HG03432 (cell line): ENCODE data around the gene KIF22.
"Not testable (repeated sequence)": the region's sequence is repeated elsewhere in the genome, so short reads cannot be mapped to it uniquely, and the experiment has no call there.

Experiments
- ATAC-seq: cut with Tn5 transposase; IDR thresholded peaks from one replicate; pipeline ENCODE4 v1.9.1; 2021; ENCODE audit warnings: mild to moderate bottlenecking, moderate library complexity; ENCODE audit not compliant: unreplicated experiment

Gene KIF22

GRCh38 chr16:29790183-29790948 is at the start of gene KIF22:
TSS of gene KIF22 (plus strand) at chr16:29790751. CDS start at chr16:29790760, 9 bp downstream.
- ATAC-seq: peak; percentile 92

- no peak for ATAC-seq
Measured at GRCh38 chr16:29742683-29743275, 47.8 kb upstream of the KIF22 start.

GRCh38 chr16:29743475-29743826 is 47.1 kb upstream of the KIF22 start:
- no peak for ATAC-seq

DNA sequence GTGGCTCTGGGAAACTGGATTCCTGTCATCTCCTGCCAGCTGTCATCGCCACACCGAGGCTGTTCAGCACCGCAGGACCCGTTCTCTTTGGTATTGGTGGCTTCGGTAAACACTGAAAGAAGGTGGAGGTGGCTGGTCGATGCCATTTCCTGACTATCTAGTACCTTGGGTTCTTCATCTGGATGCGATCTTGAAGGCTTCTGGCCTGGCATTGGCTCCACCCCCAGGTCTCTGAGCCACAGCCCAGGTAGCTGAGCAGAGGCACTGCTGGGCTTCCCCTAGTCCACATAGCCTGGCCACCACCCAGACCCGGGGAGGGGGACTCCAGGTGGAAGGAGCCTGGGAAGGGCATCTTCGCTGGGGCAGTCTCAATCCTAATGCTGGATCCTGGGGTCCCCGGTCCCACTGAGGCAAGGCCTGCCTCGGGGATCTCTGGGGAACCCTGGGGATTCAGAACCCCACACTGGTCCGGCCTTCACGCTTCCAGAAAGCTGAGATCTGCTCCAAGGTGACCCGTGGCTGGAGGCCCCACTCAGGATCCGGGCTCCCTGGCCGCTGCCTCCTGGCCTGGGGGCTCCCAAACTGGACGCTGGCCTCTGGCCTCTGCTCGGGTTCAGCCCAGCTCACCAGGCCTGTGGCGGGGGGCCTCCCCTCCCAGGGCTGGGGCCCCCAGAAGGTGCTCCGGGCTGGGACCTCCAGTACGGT is 46.6 kb upstream of the KIF22 start:
- ATAC-seq: no peak

- ATAC-seq: no peak
Measured at GRCh38 chr16:29744541-29745101, 45.9 kb upstream of the KIF22 start.

DNA sequence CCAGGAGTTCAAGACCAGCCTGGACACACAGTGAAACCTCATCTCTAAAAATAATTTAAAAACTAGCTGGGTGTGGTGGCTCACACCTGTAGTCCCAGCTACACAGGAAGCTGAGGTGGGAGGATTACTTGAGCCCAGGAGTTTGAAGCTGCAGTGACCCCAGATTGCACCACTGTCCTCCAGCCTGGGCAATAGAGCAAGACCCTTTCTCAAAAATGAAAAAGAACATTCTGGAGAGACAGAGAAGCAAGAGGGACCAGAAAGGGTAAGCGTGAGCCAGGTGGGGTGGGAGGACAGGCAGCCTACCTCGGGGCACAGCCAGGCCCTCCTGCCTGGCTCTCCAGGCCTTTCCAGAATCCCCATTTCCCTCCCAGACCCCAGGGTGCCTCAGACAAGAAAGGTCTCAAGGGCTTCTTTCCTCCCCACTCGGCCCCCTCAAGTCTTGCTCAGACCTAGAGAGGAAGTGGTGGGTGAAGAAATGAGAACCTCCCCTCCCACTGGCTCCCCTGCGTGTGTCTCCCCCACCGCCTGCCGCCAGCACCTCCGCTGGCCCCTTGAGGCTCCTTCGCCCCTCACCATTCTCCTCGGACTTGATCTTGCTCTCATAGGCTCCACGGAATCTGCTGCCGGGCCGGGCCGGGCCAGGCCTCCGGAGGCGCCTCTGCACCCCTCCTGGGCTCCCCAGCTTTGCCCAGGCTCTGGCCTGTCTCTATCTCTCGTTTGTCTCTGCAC is 45.3 kb upstream of the KIF22 start:
- peak; percentile 36 for ATAC-seq

DNA sequence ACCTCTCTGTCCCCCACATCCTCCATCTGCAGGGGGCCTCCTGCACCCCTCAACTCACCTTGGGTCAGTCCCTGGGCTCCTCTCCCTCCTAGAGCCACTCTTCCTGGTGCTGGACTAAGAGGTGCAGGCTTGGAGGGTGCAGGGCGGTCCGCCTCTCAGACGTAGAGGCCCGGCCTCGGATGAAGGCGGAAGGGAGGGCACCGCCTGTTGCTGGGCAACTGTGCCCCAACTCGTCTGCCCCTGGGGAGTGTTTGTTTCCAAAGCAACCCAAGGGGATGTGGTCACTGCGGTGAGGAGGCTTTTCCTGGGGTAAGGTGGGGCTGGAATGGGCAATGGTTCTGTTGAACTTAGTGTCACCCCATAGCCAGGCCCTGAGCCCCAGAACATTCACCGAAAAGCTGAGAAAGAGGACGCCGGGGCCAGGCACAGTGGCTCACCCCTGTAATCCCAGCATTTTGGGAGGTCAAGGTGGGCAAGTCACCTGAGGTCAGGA is 44.7 kb upstream of the KIF22 start, which contains the start of gene C16orf54:
Gene C16orf54, minus strand, starts transcription at position 138 of the 493 bp plus-strand sequence. CDS start 1,039 bp downstream, outside the sequence.
- peak; percentile 76 for ATAC-seq

GRCh38 chr16:29746518-29746917 is 44.0 kb upstream of the KIF22 start:
- ATAC-seq: not testable (repeated sequence)

DNA sequence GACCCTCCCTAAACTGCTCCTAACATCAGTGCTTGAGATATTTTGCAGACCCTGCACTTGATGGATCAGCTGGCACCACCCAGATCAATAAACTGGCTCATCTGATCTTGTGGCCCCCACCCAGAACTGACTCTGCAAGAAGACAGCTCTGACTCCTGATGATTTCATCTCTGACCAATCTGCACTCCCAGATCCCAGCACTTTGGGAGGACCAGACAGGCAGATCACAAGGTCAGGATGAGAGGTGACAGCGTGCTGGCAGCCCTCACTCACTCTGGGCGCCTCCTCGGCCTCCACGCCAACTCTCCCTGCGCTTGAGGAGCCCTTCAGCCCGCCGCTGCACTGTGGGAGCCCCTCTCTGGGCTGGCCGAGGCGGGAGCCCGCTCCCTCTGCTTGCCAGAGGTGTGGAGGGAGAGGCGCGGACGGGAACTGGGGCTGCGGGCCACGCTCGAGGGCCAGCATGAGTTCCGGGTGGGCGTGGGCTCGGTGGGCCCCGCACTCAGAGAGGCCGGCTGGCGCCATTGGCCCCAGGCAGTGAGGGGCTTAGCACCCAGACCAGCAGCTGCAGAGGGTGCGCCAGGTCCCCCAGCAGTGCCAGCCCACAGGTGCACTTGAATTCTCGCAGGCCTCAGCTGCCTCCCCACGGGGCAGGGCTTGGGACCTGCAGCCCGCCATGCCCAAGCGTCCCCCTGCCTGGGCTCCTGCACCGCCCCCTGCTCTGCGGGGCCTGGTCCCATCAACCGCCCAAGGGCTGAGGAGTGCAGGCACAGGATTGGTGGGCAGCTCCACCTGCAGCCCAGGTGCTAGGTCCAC is 42.4 kb upstream of the KIF22 start:
- no peak for ATAC-seq

GRCh38 chr16:29748760-29749149 is 41.8 kb upstream of the KIF22 start:
- not testable (repeated sequence) for ATAC-seq

DNA sequence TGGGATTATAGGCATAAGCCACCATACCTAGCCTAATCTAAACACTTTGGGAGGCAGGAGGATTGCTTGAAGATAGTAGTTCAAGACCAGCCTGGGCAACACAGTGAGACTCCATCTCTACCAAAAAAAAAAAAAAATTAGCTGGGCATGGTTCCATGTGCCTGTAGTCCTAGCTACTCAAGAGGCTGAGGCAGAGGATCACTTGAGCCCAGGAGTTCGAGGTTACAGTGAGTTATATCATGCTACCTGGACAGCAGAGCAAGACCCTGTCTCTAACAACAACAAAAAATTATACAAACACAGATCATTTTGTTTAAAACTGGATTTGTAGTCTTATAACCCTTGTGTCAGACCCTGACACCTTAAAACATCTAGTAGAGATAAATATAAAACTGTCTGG is 37.0 kb upstream of the KIF22 start:
- ATAC-seq: no peak

DNA sequence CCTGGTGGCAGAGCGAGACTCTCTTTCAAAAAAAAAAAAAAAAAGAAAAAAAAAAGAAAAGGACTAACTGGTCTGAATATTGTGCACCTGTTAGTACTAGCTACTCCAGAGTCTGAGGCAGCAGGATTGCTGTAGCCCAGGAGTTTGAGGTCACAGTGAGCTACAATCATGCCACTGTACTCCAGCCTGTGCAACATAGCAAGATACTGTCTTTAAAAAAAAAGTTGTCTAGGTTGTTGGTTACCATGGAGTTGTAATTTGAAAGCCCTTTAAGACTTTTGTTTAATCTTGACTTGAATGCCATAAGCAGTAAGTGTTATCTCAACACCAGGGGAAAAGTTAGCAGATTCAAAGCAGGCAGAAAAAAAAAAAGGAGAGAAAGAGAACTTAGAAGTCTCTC is 33.9 kb upstream of the KIF22 start:
- ATAC-seq: no peak

- not testable (repeated sequence) for ATAC-seq
Measured at GRCh38 chr16:29757086-29757485, 33.5 kb upstream of the KIF22 start.

GRCh38 chr16:29757950-29758466 is 32.5 kb upstream of the KIF22 start:
- no peak for ATAC-seq

- no peak for ATAC-seq
Measured at GRCh38 chr16:29760567-29761279, 29.8 kb upstream of the KIF22 start.

DNA sequence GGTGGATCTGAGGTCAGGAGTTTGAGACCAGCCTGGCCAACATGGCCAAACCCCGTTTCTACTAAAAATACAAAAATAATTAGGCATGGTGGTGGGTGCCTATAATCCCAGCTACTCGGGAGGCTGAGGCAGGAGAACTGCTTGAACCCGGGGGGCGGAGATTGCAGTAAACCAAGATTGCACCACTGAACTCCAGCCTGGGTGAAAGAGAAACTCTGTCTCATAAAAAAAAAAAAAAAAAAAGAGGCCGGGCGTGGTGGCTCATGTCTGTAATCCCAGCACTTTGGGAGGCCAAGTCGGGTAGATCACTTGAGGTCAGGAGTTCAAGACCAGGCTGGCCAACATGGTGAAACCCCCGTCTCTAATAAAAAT is 29.3 kb upstream of the KIF22 start:
- not testable (repeated sequence) for ATAC-seq

DNA sequence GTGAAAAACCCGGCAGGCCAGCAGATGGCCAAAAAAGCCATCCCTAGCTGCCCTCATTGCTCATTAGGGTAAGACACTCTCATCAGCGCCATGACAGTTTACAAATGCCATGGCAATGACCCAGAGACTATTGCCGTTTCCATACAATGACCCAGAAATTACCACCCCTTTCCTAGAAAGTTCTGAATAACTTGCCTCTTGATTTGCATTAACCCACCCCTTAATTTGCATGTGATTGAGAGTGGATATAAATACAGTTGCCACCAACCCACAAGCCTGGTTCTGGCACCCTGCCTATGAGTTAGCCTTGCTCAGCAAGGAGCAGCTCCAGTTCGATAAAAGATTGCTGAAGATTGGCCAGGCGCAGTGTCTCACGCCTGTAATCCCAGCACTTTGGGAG is 28.7 kb upstream of the KIF22 start:
- ATAC-seq: no peak

- ATAC-seq: no peak
Measured at GRCh38 chr16:29763326-29763725, 27.2 kb upstream of the KIF22 start.
